Measurements from ENCODE around the gene DBET. TPM values are rescaled to one million over a fixed set of nuclear protein-coding genes. Genes with fewer than 3 reads are reported as not detected.
"Not testable (repeated sequence)": the region's sequence is repeated elsewhere in the genome, so short reads cannot be mapped to it uniquely, and the experiment has no call there.

The DBET gene
- total RNA-seq, 4 donors from 2014 or later = not detected

DNA sequence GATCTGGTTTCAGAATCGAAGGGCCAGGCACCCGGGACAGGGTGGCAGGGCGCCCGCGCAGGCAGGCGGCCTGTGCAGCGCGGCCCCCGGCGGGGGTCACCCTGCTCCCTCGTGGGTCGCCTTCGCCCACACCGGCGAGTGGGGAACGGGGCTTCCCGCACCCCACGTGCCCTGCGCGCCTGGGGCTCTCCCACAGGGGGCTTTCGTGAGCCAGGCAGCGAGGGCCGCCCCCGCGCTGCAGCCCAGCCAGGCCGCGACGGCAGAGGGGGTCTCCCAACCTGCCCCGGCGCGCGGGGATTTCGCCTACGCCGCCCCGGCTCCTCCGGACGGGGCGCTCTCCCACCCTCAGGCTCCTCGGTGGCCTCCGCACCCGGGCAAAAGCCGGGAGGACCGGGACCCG lies 4.0 kb downstream of the DBET start:
- DNase-seq; H3K36me3 ChIP-seq; H3K4me3 ChIP-seq; intact Hi-C loops (cut with DNase I; ENCODE audit: low total_unique reads); H3K27me3 ChIP-seq; H3K4me1 ChIP-seq; H3K27ac ChIP-seq; H3K9me3 ChIP-seq: not testable (repeated sequence)

DNA sequence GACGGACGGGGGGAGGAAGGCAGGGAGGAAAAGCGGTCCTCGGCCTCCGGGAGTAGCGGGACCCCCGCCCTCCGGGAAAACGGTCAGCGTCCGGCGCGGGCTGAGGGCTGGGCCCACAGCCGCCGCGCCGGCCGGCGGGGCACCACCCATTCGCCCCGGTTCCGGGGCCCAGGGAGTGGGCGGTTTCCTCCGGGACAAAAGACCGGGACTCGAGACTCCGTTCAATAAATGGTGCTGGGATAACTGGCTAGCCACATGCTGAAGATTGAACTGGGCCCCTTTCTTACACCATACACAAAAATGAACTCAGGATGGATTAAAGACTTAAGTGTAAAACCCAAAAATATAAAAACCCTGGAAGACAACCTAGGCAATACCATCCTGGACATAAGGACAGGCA lies 28.8 kb downstream of the DBET start:
- H3K27ac ChIP-seq; DNase-seq; H3K36me3 ChIP-seq; H3K27me3 ChIP-seq; intact Hi-C loops (cut with DNase I; ENCODE audit: low total_unique reads); H3K4me1 ChIP-seq; H3K9me3 ChIP-seq; H3K4me3 ChIP-seq: not testable (repeated sequence)

DNA sequence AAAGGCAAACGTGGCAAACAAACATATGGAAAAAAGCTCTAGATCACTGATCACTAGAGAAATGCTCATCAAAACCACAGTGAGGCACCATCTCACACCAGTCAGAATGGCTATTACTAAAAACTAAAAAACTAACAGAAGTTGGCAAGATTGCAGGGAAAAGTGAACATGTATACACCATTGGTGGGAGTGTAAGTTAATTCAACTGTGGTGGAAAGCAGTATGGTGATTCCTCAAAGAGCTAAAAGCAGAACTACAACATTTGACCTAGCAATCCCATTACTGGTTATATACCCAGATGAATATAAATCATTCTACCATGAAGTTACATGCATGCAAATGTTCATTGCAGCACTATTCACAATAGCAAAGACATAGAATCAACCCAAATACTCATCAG lies 29.7 kb downstream of the DBET start:
- DNase-seq; H3K27ac ChIP-seq; H3K4me1 ChIP-seq; H3K9me3 ChIP-seq; intact Hi-C loops (cut with DNase I; ENCODE audit: low total_unique reads); H3K27me3 ChIP-seq; H3K4me3 ChIP-seq; H3K36me3 ChIP-seq: not testable (repeated sequence)

DNA sequence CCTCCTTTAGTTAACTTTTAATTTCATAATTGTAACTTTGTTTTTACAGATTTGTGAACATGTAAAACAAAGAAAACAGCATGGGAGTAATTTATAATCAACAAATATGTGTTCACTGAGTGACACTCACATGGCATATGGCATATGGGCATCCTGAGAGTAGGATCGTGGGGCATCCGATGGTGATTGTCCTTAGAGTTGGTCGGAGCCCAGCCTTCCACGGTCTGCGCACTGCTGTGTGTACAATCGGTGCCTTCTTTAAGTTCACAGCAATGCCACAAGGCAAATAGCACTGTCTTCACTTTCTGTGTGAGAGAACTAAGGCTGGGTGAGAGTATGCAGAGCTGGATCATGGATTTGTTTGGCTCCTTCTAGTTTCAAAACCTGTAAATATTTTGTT lies 31.0 kb downstream of the DBET start:
- H3K4me3 ChIP-seq; H3K36me3 ChIP-seq; DNase-seq; intact Hi-C loops (cut with DNase I; ENCODE audit: low total_unique reads); H3K27ac ChIP-seq; H3K27me3 ChIP-seq; H3K4me1 ChIP-seq; H3K9me3 ChIP-seq: not testable (repeated sequence)

DNA sequence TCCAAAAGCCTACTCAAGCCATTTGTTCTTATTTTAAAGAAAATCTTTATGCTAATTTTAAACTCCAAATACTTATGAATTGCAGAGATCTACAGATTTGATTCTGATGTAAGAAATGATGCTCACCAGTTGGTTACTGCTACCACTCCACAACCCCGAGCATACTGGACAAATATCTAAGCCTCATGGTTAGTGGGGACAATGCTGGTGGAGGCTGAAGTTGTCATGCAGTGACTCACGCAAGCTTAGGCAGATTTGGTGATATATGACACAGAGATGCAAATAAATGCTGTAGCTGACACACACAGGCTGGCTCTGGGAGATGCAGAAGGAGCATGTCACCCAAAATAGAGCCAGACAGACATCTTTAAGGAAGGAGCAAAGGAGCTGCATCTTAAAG lies 35.3 kb downstream of the DBET start:
- intact Hi-C loops (cut with DNase I; ENCODE audit: low total_unique reads); H3K4me1 ChIP-seq; H3K27ac ChIP-seq; H3K27me3 ChIP-seq; DNase-seq; H3K9me3 ChIP-seq; H3K36me3 ChIP-seq; H3K4me3 ChIP-seq: not testable (repeated sequence)

DNA sequence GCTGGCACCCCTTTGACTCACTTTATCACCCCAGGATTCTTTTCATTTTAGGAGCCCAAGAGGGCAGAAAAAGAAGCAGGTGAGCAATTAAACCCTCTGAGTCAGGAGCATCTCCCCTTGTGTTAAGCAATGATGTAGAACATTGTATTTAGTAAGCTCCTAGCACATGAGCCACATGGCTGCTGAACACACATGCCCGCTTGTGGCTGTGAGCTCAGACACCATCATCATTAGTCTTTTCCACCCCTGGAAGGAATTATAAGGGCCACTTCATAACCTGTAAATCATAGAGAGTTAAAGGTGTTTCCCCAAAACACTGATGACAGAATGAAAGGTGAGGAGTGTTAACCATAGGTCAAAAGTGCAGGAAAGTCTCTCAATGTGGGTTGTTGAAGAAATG lies 37.2 kb downstream of the DBET start:
- intact Hi-C loops (cut with DNase I; ENCODE audit: low total_unique reads); H3K27me3 ChIP-seq; H3K27ac ChIP-seq; H3K36me3 ChIP-seq; H3K9me3 ChIP-seq; H3K4me1 ChIP-seq; H3K4me3 ChIP-seq; DNase-seq: not testable (repeated sequence)

DNA sequence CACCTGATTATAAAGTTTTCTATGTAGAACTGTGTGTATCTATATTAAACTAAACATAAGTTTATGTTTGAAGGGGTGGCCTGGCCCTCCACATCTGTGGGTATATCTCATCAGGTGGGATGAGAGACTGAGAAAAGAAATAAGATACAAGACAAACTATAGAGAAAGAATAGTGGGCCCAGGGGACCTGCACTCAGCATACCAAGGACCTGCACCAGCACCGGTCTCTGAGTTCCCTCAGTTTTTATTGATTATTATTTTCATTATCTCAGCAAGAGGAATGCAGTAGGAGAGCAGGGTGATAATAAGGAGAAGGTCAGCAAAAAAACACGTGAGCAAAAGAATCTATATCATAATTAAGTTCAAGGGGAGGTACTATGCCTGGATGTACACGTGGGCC lies 41.9 kb downstream of the DBET start:
- intact Hi-C loops (cut with DNase I; ENCODE audit: low total_unique reads) = not testable (repeated sequence)

DNA sequence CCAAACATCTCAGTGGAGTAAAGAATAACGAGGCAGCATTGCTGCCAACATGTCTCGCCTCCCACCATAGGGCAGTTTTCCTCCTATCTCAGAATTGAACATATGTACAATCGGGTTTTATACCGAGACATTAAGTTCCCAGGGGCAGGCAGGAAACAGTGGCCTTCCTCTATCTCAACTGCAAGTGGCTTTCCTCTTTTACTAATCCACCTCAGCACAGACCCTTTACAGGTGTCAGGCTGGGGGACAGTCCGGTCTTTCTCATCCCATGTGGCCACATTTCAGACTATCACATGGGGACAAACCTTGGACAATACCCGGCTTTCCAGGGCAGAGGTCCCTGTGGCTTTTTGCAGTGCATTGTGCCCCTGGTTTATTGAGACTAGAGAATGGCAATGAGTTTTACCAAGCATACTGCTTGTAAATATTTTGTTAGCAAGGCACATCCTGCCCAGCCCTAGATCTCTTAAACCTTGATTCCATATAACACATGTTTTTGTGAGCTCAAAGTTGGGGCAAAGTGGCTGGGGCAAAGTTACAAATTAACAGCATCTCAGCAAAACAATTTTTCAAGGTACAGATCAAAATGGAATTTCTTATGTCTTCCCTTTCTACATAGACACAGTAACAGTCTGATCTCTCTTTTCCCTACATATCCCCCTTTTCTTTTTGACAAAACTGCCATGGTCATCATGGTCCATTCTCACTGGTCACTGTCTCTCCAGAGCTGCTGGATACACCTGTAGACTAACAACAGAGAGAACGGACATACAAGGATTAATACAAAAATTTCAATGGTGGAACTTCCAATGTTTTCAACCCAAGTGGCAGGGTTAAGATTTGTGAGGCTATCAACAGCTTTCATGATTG lies 42.5 kb downstream of the DBET start:
- H3K27ac ChIP-seq; H3K36me3 ChIP-seq; intact Hi-C loops (cut with DNase I; ENCODE audit: low total_unique reads); DNase-seq; H3K27me3 ChIP-seq; H3K9me3 ChIP-seq; H3K4me3 ChIP-seq; H3K4me1 ChIP-seq: not testable (repeated sequence)

More for the DNA sequence above, 41.9 kb downstream of the DBET start:
- H3K4me1 ChIP-seq, H3K4me3 ChIP-seq, H3K9me3 ChIP-seq, H3K27me3 ChIP-seq, DNase-seq, H3K27ac ChIP-seq, H3K36me3 ChIP-seq: not testable (repeated sequence)

DNA sequence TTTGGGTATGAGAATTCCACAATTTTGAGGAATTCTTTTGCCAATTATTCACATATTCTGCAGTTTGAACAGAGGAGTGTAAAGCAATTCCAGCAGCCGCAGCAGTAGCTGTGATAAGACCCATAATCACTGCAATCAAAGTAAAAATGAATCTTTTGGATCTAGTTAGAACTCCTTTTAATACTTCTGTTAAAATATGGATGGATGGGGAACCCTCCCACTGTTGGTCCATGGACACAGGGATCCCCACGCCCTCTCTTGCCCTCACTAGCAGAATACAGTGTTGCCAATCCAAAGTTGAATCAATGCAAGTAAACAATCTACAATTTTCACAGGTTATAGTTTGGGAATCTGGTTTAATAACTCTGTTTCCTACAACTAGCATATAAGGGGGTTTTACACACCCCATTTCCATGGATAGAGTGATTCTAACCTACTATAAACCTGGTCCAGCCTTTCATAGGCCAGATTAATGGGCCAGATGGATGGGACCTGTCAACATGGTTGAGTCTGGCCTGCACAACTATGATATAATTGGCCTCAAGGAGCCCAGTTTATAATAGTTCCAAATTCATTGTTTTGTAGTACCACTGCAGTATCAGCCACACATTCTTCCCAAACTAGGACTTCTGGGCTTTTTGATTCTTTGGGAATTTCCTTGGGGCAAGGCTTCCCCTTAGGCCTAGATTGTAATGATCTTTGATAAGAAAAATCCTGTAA lies 43.6 kb downstream of the DBET start:
- H3K36me3 ChIP-seq; H3K27me3 ChIP-seq; DNase-seq; H3K4me3 ChIP-seq; intact Hi-C loops (cut with DNase I; ENCODE audit: low total_unique reads); H3K27ac ChIP-seq; H3K4me1 ChIP-seq; H3K9me3 ChIP-seq: not testable (repeated sequence)

DNA sequence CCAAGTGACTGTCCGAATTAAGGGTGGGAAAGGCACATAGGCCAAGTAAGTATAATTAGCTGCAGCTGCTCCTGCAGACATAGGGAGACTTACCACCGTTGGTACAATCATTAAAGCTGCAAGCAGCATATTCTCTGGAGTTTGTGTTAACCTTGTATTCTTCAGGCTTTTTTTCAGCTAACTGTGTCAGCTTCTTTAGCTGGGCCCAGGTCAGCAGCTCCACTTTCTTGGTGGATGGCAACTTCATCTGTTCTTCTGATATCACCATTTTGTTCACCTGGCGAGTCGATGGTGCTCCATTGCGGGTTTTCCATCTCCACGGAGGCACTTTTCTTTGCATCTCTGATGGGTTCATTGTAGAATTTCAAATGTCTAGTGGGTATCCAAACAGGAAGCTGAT lies 44.5 kb downstream of the DBET start:
- H3K36me3 ChIP-seq; H3K27me3 ChIP-seq; H3K4me1 ChIP-seq; H3K27ac ChIP-seq; H3K9me3 ChIP-seq; DNase-seq; intact Hi-C loops (cut with DNase I; ENCODE audit: low total_unique reads); H3K4me3 ChIP-seq: not testable (repeated sequence)

DNA sequence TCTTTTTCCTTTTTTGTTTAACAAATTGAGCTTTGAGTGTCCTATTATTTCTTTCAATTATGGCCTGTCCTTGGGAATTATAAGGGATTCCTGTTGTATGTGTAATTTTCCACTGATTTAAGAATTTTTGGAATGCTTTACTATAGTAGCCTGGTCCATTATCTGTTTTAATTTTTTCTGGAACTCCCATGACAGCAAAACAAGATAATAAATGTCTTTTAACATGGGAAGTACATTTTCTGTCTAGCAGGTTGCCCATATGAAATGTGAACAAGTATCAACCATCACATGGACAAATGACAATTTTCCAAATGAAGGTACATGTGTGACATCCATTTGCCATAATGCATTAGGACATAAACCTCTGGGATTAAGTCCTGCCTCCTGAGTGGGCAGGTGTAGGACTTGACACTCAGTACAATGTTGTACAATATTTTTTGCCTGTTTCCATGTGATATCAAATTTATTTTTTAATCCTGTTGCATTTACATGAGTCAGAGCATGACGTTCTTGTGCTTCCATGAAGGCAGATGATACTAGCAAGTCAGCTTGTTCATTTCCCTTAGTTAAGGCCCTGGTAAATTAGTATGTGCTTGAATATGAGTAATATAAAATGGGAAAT lies 45.2 kb downstream of the DBET start:
- intact Hi-C loops (cut with DNase I; ENCODE audit: low total_unique reads); DNase-seq; H3K4me1 ChIP-seq; H3K9me3 ChIP-seq; H3K27ac ChIP-seq; H3K27me3 ChIP-seq; H3K36me3 ChIP-seq; H3K4me3 ChIP-seq: not testable (repeated sequence)

DNA sequence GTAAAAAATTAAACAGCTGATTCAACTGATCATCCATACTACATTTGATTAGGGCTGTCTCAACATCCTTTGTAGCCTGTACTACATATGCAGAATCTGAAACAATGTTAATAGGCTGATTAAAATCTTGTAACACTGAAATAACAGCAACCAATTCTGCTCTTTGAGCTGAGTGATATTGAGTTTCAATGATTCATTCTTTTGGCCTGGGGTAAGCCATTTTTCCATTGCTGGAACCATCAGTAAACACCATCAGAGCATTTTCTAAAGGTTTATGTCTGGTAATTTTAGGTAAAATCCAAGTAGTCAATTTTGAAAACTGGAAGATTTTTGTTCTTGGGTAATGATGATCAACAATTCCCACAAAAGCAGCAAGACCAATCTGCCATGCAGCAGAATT lies 45.7 kb downstream of the DBET start:
- H3K27me3 ChIP-seq; H3K4me1 ChIP-seq; H3K4me3 ChIP-seq; H3K27ac ChIP-seq; H3K36me3 ChIP-seq; DNase-seq; intact Hi-C loops (cut with DNase I; ENCODE audit: low total_unique reads); H3K9me3 ChIP-seq: not testable (repeated sequence)

DNA sequence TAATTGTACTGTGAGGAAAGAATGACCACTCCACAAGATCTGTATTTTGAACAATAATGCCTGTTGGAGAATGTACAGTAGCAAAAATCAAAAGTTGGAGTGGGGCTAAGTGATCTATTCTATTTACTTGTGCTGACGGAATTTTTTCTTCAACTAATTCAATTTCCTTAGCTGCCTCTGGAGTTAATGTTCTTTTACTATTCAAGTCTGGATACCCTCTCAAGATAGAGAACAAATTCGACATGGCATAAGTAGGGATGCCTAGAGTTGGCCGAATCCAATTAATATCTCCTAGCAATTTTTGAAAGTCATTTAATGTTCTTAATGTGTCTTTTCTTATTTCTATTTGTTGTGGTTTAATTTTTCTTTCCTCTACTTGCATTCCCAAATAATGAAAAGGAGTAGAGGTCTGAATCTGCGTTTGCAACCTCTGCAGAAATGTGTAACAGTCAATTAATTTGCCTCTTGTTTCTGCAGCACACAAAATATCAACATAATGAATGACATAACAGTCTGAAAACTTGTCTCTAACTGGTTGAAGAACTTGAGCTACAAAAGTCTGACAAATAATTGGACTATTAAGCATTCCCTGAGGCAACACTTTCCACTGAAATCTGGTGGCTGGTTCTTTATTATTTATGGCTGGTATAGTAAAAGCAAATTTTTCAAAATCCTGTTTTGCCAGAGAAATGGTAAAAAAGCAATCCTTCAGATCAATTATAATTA lies 46.4 kb downstream of the DBET start:
- intact Hi-C loops (cut with DNase I; ENCODE audit: low total_unique reads); DNase-seq; H3K9me3 ChIP-seq; H3K36me3 ChIP-seq; H3K27me3 ChIP-seq; H3K4me1 ChIP-seq; H3K27ac ChIP-seq; H3K4me3 ChIP-seq: not testable (repeated sequence)

Data from uterus (tissue), 4 donors.